OCI-LY3 (cell line): Measurements from ENCODE around the gene CDIP1.

Experiments
- H2AFZ ChIP-seq: fragments of 200-600, 300-600 bp; shearing (Covaris generic); 2 replicates; pipeline ENCODE4 v1.6.0; 2014; ENCODE audit warnings: antibody characterized with exemption, low read depth, low read length
- H3K27ac ChIP-seq: fragments of 200-600, 300-600 bp; sonication (generic); 2 replicates; pipeline ENCODE4 v1.5.1; 2014; ENCODE audit warnings: mild to moderate bottlenecking, low read length, moderate library complexity, mixed read lengths
- H3K27me3 ChIP-seq: fragments of 200-600, 300-600 bp; sonication (generic); 2 replicates; pipeline ENCODE4 v1.6.1; 2014; ENCODE audit warnings: low read depth, low read length, mixed read lengths
- H3K36me3 ChIP-seq: fragments of 200-600, 300-600 bp; sonication (generic); replicated peaks from 2 replicates; pipeline ENCODE3; 2014; ENCODE audit warnings: low read depth, low read length, mixed read lengths
- H3K4me1 ChIP-seq: fragments of 300-600, 200-600 bp; sonication (generic); 2 replicates; pipeline ENCODE4 v1.6.1; 2014; ENCODE audit warnings: low read length, mixed read lengths
- H3K4me2 ChIP-seq: fragments of 200-600, 300-600 bp; sonication (generic); 2 replicates; pipeline ENCODE4 v1.6.1; 2014; ENCODE audit warnings: low read length, mixed read lengths
- H3K4me3 ChIP-seq: fragments of 300-600, 200-600 bp; sonication (generic); 2 replicates; pipeline ENCODE4 v1.5.1; 2014; ENCODE audit warnings: antibody characterized with exemption, mild to moderate bottlenecking, low read length, moderate library complexity
- H3K79me2 ChIP-seq: fragments of 300-600, 200-600 bp; shearing (Covaris generic); 2 replicates; pipeline ENCODE4 v1.6.1; 2014; ENCODE audit warnings: mild to moderate bottlenecking, low read length, mixed read lengths
- H3K9ac ChIP-seq: fragments of 300-600, 200-600 bp; shearing (Covaris generic); 2 replicates; pipeline ENCODE4 v1.6.0; 2014; ENCODE audit warnings: mild to moderate bottlenecking, low read length, moderate library complexity
- H3K9me3 ChIP-seq: fragments of 200-600, 300-600 bp; shearing (Covaris generic); 2 replicates; pipeline ENCODE4 v1.6.1; 2014; ENCODE audit warnings: low read length, mixed read lengths; ENCODE audit not compliant: insufficient read depth
- H4K20me1 ChIP-seq: fragments of 200-600, 300-600 bp; sonication (generic); 2 replicates; pipeline ENCODE4 v1.6.1; 2016; ENCODE audit warnings: low read length, mixed read lengths; ENCODE audit not compliant: insufficient read depth
- CTCF ChIP-seq: fragments of 200-600, 300-600 bp; sonication (generic); IDR thresholded peaks from 2 replicates; pipeline ENCODE4 v1.5.1; 2014; ENCODE audit warnings: antibody characterized with exemption, low read length, low read depth
- EZH2phosphoT487 ChIP-seq: fragments of 200-600 bp; shearing (Covaris generic); IDR thresholded peaks from 2 replicates; pipeline ENCODE4 v1.6.1; 2018; ENCODE audit warnings: antibody characterized with exemption, mixed run types, low read depth

Gene CDIP1

GRCh38 chr16:4496305-4496704 is 42.3 kb downstream of the CDIP1 start:
- Histone ChIP-seq H4K20me1 (peaks cover 16% of the 10 kb centered on the region), H3K9ac (no peak overlapping the region), H3K4me3 (no peak overlapping the region), H3K79me2 (peaks cover 33% of the 10 kb centered on the region), H3K4me2 (no peak overlapping the region), H2AFZ (no peak overlapping the region), H3K27me3 (no peaks in the 10 kb centered on the region), H3K9me3 (no peaks in the 10 kb centered on the region), H3K27ac (no peak overlapping the region), H3K4me1 (no peaks in the 10 kb centered on the region), H3K36me3 (peaks cover 9% of the 10 kb centered on the region)
- TF ChIP-seq EZH2phosphoT487 (no peak), CTCF (no peak)

GRCh38 chr16:4495766-4496165 is 42.8 kb downstream of the CDIP1 start:
- H3K79me2 ChIP-seq, result peaks cover 33% of the 10 kb centered on the region
- H3K4me1 ChIP-seq, result no peaks in the 10 kb centered on the region
- no peak overlapping the region for H2AFZ ChIP-seq
- TF ChIP-seq CTCF, result no peak
- no peak for TF ChIP-seq EZH2phosphoT487
- no peak overlapping the region for H3K27ac ChIP-seq
- no peak overlapping the region for H3K4me2 ChIP-seq
- H4K20me1 ChIP-seq, result peaks cover 17% of the 10 kb centered on the region
- H3K9ac ChIP-seq, result no peak overlapping the region
- peaks cover 9% of the 10 kb centered on the region for H3K36me3 ChIP-seq
- H3K9me3 ChIP-seq, result no peaks in the 10 kb centered on the region
- no peaks in the 10 kb centered on the region for H3K27me3 ChIP-seq
- no peak overlapping the region for H3K4me3 ChIP-seq

GRCh38 chr16:4494746-4495490 is 43.7 kb downstream of the CDIP1 start:
- Histone ChIP-seq H4K20me1 (peaks cover 21% of the 10 kb centered on the region), H3K4me1 (no peaks in the 10 kb centered on the region), H3K36me3 (peaks cover 9% of the 10 kb centered on the region), H3K9me3 (no peaks in the 10 kb centered on the region), H3K79me2 (peaks cover 33% of the 10 kb centered on the region), H3K27ac (no peak overlapping the region), H2AFZ (no peak overlapping the region), H3K4me2 (no peak overlapping the region), H3K27me3 (no peaks in the 10 kb centered on the region), H3K9ac (no peak overlapping the region), H3K4me3 (no peak overlapping the region)
- no peak for TF ChIP-seq EZH2phosphoT487
- no peak for TF ChIP-seq CTCF

- no peak overlapping the region for H2AFZ ChIP-seq
- H3K27ac ChIP-seq, result no peak overlapping the region
- no peak overlapping the region for H3K9ac ChIP-seq
- no peaks in the 10 kb centered on the region for H3K9me3 ChIP-seq
- TF ChIP-seq CTCF (no peak), EZH2phosphoT487 (no peak)
- no peak overlapping the region for H3K4me2 ChIP-seq
- H3K36me3 ChIP-seq, result peaks cover 3% of the 10 kb centered on the region
- peaks cover 15% of the 10 kb centered on the region for H3K79me2 ChIP-seq
- H3K27me3 ChIP-seq, result no peaks in the 10 kb centered on the region
- H4K20me1 ChIP-seq, result peaks cover 17% of the 10 kb centered on the region
- H3K4me3 ChIP-seq, result no peak overlapping the region
- H3K4me1 ChIP-seq, result no peaks in the 10 kb centered on the region
Observed at GRCh38 chr16:4491898-4492297, 46.7 kb downstream of the CDIP1 start.
